WTC11 (cell line): ENCODE measurements around the gene DENND5A. TPM values are rescaled to one million over a fixed set of nuclear protein-coding genes. Genes with fewer than 3 reads are reported as not detected.

ENCODE experiments used
- ATAC-seq: fragments of 200-7000 bp; cut with Tn5 transposase; 2 replicates; pipeline ENCODE4 v1.10.0; 2021; ENCODE audit warnings: mild to moderate bottlenecking, moderate library complexity
- CTCF ChIA-PET: fragments of 300-600 bp; sonication (Branson Sonifier 250); formaldehyde crosslinking; loops from one replicate; lab custom pipeline; 2021; ENCODE audit warnings: antibody characterized with exemption; lab: Charles Lee
- POLR2A ChIA-PET: fragments of 350-600 bp; sonication (Branson Sonifier 250); formaldehyde crosslinking; loops from one replicate; lab custom pipeline; 2021; ENCODE audit warnings: antibody characterized with exemption; lab: Charles Lee
- DNase-seq: peaks from one replicate; pipeline ENCODE4 v3.0.0; 2021; ENCODE audit warnings: low spot score
- H3K27ac Mint-ChIP-seq: 2 replicates; pipeline ENCODE4 v1.8.0; 2021; ENCODE audit warnings: mixed read lengths
- H3K27me3 Mint-ChIP-seq: 2 replicates; pipeline ENCODE4 v1.8.0; 2021; ENCODE audit warnings: low read depth, mild to moderate bottlenecking, moderate library complexity, mixed read lengths
- H3K36me3 Mint-ChIP-seq: 2 replicates; pipeline ENCODE4 v1.8.0; 2021; ENCODE audit warnings: mixed read lengths
- H3K4me1 Mint-ChIP-seq: 2 replicates; pipeline ENCODE4 v1.8.0; 2022; ENCODE audit warnings: mixed read lengths
- H3K4me3 Mint-ChIP-seq: 2 replicates; pipeline ENCODE4 v1.8.0; 2021; ENCODE audit warnings: mild to moderate bottlenecking, moderate library complexity, mixed read lengths
- H3K9me3 Mint-ChIP-seq: 2 replicates; pipeline ENCODE4 v1.8.0; 2021; ENCODE audit warnings: mixed read lengths
- ATF3 ChIP-seq: sonication (generic); formaldehyde crosslinking; conservative IDR thresholded peaks from 2 replicates; pipeline ENCODE4 v1.8.1; 2022; ENCODE audit warnings: mild to moderate bottlenecking, missing genetic modification reagents
- CREM ChIP-seq: sonication (generic); formaldehyde crosslinking; IDR thresholded peaks from 2 replicates; pipeline ENCODE4 v1.8.1; 2022; ENCODE audit warnings: mild to moderate bottlenecking, missing genetic modification reagents, moderate library complexity
- ELF4 ChIP-seq: sonication (generic); formaldehyde crosslinking; IDR thresholded peaks from 2 replicates; pipeline ENCODE4 v1.8.1; 2022; ENCODE audit warnings: low read depth, mild to moderate bottlenecking, moderate library complexity, missing genetic modification reagents
- ESRRA ChIP-seq: sonication (generic); formaldehyde crosslinking; IDR thresholded peaks from 2 replicates; pipeline ENCODE4 v1.8.1; 2022; ENCODE audit warnings: mild to moderate bottlenecking, missing genetic modification reagents, borderline replicate concordance
- JUN ChIP-seq: sonication (generic); formaldehyde crosslinking; IDR thresholded peaks from 2 replicates; pipeline ENCODE4 v1.8.0; 2023; ENCODE audit warnings: mild to moderate bottlenecking, missing genetic modification reagents
- KAT7 ChIP-seq: sonication (generic); formaldehyde crosslinking; IDR thresholded peaks from 2 replicates; pipeline ENCODE4 v1.8.1; 2023; ENCODE audit warnings: missing genetic modification reagents, mild to moderate bottlenecking, borderline replicate concordance
- MLX ChIP-seq: sonication (generic); formaldehyde crosslinking; IDR thresholded peaks from 2 replicates; pipeline ENCODE4 v1.8.1; 2023; ENCODE audit warnings: mild to moderate bottlenecking, missing genetic modification reagents, moderate library complexity
- NFE2L1 ChIP-seq: sonication (generic); formaldehyde crosslinking; IDR thresholded peaks from 2 replicates; pipeline ENCODE4 v1.8.1; 2023; ENCODE audit warnings: missing genetic modification reagents
- OVOL2 ChIP-seq: fragments of 250-450 bp; sonication (Bioruptor Pico); IDR thresholded peaks from 2 replicates; pipeline ENCODE4 v1.9.0; 2021; ENCODE audit warnings: mild to moderate bottlenecking, borderline replicate concordance
- SP1 ChIP-seq: sonication (generic); formaldehyde crosslinking; conservative IDR thresholded peaks from 2 replicates; pipeline ENCODE4 v1.8.1; 2022; ENCODE audit warnings: missing genetic modification reagents
- TCF7 ChIP-seq: sonication (generic); formaldehyde crosslinking; IDR thresholded peaks from 2 replicates; pipeline ENCODE4 v1.8.0; 2022; ENCODE audit warnings: mild to moderate bottlenecking, low read depth, missing genetic modification reagents, moderate library complexity
- ZNF121 ChIP-seq: sonication (generic); formaldehyde crosslinking; IDR thresholded peaks from 2 replicates; pipeline ENCODE4 v1.8.0; 2023; ENCODE audit warnings: missing genetic modification reagents
- ZNF138 ChIP-seq: sonication (generic); formaldehyde crosslinking; conservative IDR thresholded peaks from 2 replicates; pipeline ENCODE4 v1.8.1; 2022; ENCODE audit warnings: mild to moderate bottlenecking, moderate library complexity, missing genetic modification reagents
- ZNF263 ChIP-seq: sonication (generic); formaldehyde crosslinking; IDR thresholded peaks from 2 replicates; pipeline ENCODE4 v1.8.1; 2022; ENCODE audit warnings: low read depth, mild to moderate bottlenecking, moderate library complexity, missing genetic modification reagents
- ZNF423 ChIP-seq: fragments of 250-450 bp; sonication (Bioruptor Pico); IDR thresholded peaks from 2 replicates; pipeline ENCODE4 v2.1.2; 2022; ENCODE audit warnings: mild to moderate bottlenecking, moderate library complexity
- ZNF425 ChIP-seq: fragments of 250-450 bp; sonication (Bioruptor Pico); conservative IDR thresholded peaks from 2 replicates; pipeline ENCODE4 v1.9.0; 2021; ENCODE audit warnings: mild to moderate bottlenecking
- ZNF512 ChIP-seq: sonication (generic); formaldehyde crosslinking; IDR thresholded peaks from 2 replicates; pipeline ENCODE4 v1.8.1; 2022; ENCODE audit warnings: missing genetic modification reagents, borderline replicate concordance
- ZNF671 ChIP-seq: fragments of 250-450 bp; sonication (Bioruptor Pico); IDR thresholded peaks from 2 replicates; pipeline ENCODE4 v1.8.0; 2021; ENCODE audit warnings: mild to moderate bottlenecking
- total RNA-seq: library from RNA; stranded (reverse); gene quantifications from 3 replicates; pipeline ENCODE4 v1.2.3, GENCODE V29; 2021
- TF ChIP-seq, protein P1 (sequence below): sonication (generic); formaldehyde crosslinking; IDR thresholded peaks from 2 replicates; pipeline ENCODE4 v1.8.0; 2022; ENCODE audit warnings: mild to moderate bottlenecking, missing genetic modification reagents
- TF ChIP-seq, protein P2 (sequence below): sonication (generic); formaldehyde crosslinking; IDR thresholded peaks from 2 replicates; pipeline ENCODE4 v1.8.0; 2022; ENCODE audit warnings: mild to moderate bottlenecking, missing genetic modification reagents
- TF ChIP-seq, protein P3 (sequence below): fragments of 200-600 bp; IDR thresholded peaks from 2 replicates; pipeline ENCODE4 v1.8.0; 2022; ENCODE audit warnings: antibody characterized with exemption
- TF ChIP-seq, protein P4 (sequence below): sonication (generic); formaldehyde crosslinking; IDR thresholded peaks from 2 replicates; pipeline ENCODE4 v1.8.1; 2022; ENCODE audit warnings: low read depth, mild to moderate bottlenecking, moderate library complexity, missing genetic modification reagents, borderline replicate concordance

The DENND5A gene
- total RNA-seq, 1 experiment from 2014 or later, result 69.3 TPM

GRCh38 chr11:9120664-9121468 lies 144.3 kb downstream of the DENND5A start (continued):
- TF ChIP-seq ZNF121 (no peak), SP1 (CRISPR knock-in tag) (0 out of 2 replicates have a peak, but pooled peaks have one; percentile 32), CREM (CRISPR knock-in tag) (0 out of 2 replicates have a peak, but pooled peaks have one; percentile 40), ZNF138 (CRISPR knock-in tag) (no peak), MLX (CRISPR knock-in tag) (no peak), KAT7 (CRISPR knock-in tag) (no peak), ZNF425 (CRISPR knock-in tag) (no peak), ZNF263 (no peak), ZNF671 (no peak)
- TF ChIP-seq, protein P1, sequence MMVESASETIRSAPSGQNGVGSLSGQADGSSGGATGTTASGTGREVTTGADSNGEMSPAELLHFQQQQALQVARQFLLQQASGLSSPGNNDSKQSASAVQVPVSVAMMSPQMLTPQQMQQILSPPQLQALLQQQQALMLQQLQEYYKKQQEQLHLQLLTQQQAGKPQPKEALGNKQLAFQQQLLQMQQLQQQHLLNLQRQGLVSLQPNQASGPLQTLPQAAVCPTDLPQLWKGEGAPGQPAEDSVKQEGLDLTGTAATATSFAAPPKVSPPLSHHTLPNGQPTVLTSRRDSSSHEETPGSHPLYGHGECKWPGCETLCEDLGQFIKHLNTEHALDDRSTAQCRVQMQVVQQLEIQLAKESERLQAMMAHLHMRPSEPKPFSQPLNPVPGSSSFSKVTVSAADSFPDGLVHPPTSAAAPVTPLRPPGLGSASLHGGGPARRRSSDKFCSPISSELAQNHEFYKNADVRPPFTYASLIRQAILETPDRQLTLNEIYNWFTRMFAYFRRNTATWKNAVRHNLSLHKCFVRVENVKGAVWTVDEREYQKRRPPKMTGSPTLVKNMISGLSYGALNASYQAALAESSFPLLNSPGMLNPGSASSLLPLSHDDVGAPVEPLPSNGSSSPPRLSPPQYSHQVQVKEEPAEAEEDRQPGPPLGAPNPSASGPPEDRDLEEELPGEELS (CRISPR knock-in tag), result no peak
- TF ChIP-seq, protein P2, sequence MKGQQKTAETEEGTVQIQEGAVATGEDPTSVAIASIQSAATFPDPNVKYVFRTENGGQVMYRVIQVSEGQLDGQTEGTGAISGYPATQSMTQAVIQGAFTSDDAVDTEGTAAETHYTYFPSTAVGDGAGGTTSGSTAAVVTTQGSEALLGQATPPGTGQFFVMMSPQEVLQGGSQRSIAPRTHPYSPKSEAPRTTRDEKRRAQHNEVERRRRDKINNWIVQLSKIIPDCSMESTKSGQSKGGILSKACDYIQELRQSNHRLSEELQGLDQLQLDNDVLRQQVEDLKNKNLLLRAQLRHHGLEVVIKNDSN (CRISPR knock-in tag), result no peak
- TF ChIP-seq, protein P3, sequence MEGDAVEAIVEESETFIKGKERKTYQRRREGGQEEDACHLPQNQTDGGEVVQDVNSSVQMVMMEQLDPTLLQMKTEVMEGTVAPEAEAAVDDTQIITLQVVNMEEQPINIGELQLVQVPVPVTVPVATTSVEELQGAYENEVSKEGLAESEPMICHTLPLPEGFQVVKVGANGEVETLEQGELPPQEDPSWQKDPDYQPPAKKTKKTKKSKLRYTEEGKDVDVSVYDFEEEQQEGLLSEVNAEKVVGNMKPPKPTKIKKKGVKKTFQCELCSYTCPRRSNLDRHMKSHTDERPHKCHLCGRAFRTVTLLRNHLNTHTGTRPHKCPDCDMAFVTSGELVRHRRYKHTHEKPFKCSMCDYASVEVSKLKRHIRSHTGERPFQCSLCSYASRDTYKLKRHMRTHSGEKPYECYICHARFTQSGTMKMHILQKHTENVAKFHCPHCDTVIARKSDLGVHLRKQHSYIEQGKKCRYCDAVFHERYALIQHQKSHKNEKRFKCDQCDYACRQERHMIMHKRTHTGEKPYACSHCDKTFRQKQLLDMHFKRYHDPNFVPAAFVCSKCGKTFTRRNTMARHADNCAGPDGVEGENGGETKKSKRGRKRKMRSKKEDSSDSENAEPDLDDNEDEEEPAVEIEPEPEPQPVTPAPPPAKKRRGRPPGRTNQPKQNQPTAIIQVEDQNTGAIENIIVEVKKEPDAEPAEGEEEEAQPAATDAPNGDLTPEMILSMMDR, result peak; percentile 54; the same call in 1 of the 2 replicates

GRCh38 chr11:9118277-9118676 lies 146.9 kb downstream of the DENND5A start:
- ATAC-seq, result no peak
- peaks cover 11% of the 10 kb centered on the region for H3K9me3 Mint-ChIP-seq
- CTCF ChIA-PET, result no interaction called here
- peaks cover 9% of the 10 kb centered on the region for H3K36me3 Mint-ChIP-seq
- no peak for TF ChIP-seq ZNF423
- H3K4me3 Mint-ChIP-seq, result no peak overlapping the region
- POLR2A ChIA-PET, result interaction anchor here (0.5 to 0.6 kb wide), 2 partner anchors 123 to 358 kb away, joined by 3 to 5 read pairs; no protein-coding TSS in a partner anchor
- no peak overlapping the region for H3K27ac Mint-ChIP-seq
- no peaks in the 10 kb centered on the region for H3K27me3 Mint-ChIP-seq
- peaks cover 32% of the 10 kb centered on the region for H3K4me1 Mint-ChIP-seq
- no peak for DNase-seq

DNA sequence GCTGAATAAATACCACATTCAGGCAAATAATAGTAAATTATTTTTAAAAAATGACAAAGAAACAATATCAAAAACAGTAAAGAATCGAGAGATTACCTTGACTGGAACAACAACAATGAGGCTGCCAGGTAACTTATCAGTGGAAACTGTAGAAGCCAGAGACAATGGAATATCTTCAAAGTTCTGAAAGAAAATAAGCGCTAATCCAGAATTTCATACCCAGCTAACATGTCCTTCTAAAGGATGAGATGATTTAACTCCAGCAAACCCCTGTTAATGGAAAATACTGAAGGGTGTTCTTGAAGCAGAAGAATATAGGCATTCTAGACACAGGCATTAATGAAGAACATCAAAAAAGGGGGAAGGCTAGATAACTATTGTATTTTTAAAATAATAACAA lies 153.1 kb downstream of the DENND5A start:
- Mint-ChIP-seq H3K9me3 (peaks cover 33% of the 10 kb centered on the region), H3K36me3 (peaks cover 28% of the 10 kb centered on the region), H3K27ac (no peak overlapping the region), H3K4me1 (no peaks in the 10 kb centered on the region), H3K27me3 (peaks cover 4% of the 10 kb centered on the region), H3K4me3 (no peak overlapping the region)
- CTCF ChIA-PET, result interaction anchor here (1.1 to 1.5 kb wide), 2 partner anchors 16 to 96 kb away, joined by 3 to 6 read pairs; no protein-coding TSS in a partner anchor
- no peak for ATAC-seq
- POLR2A ChIA-PET, result no interaction called here
- DNase-seq, result no peak
- TF ChIP-seq OVOL2 (CRISPR knock-in tag) (no peak), ATF3 (CRISPR knock-in tag) (no peak), NFE2L1 (CRISPR knock-in tag) (no peak), SP1 (CRISPR knock-in tag) (no peak), ELF4 (CRISPR knock-in tag) (no peak), JUN (CRISPR knock-in tag) (no peak), ZNF512 (CRISPR knock-in tag) (no peak), TCF7 (CRISPR knock-in tag) (no peak), ZNF423 (no peak), ESRRA (no peak)
- TF ChIP-seq, protein P4, sequence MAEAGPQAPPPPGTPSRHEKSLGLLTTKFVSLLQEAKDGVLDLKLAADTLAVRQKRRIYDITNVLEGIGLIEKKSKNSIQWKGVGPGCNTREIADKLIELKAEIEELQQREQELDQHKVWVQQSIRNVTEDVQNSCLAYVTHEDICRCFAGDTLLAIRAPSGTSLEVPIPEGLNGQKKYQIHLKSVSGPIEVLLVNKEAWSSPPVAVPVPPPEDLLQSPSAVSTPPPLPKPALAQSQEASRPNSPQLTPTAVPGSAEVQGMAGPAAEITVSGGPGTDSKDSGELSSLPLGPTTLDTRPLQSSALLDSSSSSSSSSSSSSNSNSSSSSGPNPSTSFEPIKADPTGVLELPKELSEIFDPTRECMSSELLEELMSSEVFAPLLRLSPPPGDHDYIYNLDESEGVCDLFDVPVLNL, result no peak
